Hematopoietic multipotent progenitor cell treated with erythropoietin and hydrocortisone succinate and interleukin-3 and kit ligand, for 15 days (in vitro differentiated cells): ENCODE results near the gene DHX30.
"Not testable (repeated sequence)": the region's sequence is repeated elsewhere in the genome, so short reads cannot be mapped to it uniquely, and the experiment has no call there.

Experiments
- DNase-seq: peaks from one replicate; pipeline ENCODE4 v3.0.0-alpha.2; 2015; ENCODE audit warnings: low spot score

DHX30 gene

GRCh38 chr3:47802734-47803479 lies at the start of gene DHX30:
Gene DHX30, plus strand, starts transcription at chr3:47803138. Its CDS starts 7,546 bp downstream, at chr3:47810684.
- DNase-seq: peak; percentile 79

GRCh38 chr3:47758261-47759025 lies 44.5 kb upstream of the DHX30 start:
- no peak for DNase-seq

- not testable (repeated sequence) for DNase-seq
These were observed 42.7 kb upstream of the DHX30 start for GRCh38 chr3:47760207-47760606.

GRCh38 chr3:47761046-47761445 lies 41.9 kb upstream of the DHX30 start:
- no peak for DNase-seq

- no peak for DNase-seq
These were observed 40.7 kb upstream of the DHX30 start for GRCh38 chr3:47762233-47762632.

- DNase-seq: no peak
These were observed 36.8 kb upstream of the DHX30 start for GRCh38 chr3:47766186-47766585.

- DNase-seq: no peak
These were observed 30.9 kb upstream of the DHX30 start for GRCh38 chr3:47772047-47772446.

- no peak for DNase-seq
These were observed 30.1 kb upstream of the DHX30 start for GRCh38 chr3:47772788-47773187.

GRCh38 chr3:47778746-47779145 lies 24.2 kb upstream of the DHX30 start:
- no peak for DNase-seq

- peak; percentile 42 for DNase-seq
These were observed 21.9 kb upstream of the DHX30 start for GRCh38 chr3:47780741-47781684.

- DNase-seq: peak; percentile 97
These were observed 21.1 kb upstream of the DHX30 start, which contains the start of gene SMARCC1 for GRCh38 chr3:47781685-47782445. Gene SMARCC1, minus strand, starts transcription at chr3:47781893. Its CDS starts 96 bp downstream, at chr3:47781797.

- no peak for DNase-seq
These were observed 20.3 kb upstream of the DHX30 start for GRCh38 chr3:47782446-47783308.

GRCh38 chr3:47783673-47784072 lies 19.3 kb upstream of the DHX30 start:
- DNase-seq: no peak

- DNase-seq: no peak
These were observed 11.6 kb upstream of the DHX30 start for GRCh38 chr3:47791193-47791855.

- DNase-seq: no peak
These were observed 10.2 kb upstream of the DHX30 start for GRCh38 chr3:47792699-47793098.

GRCh38 chr3:47794544-47794943 lies 8.4 kb upstream of the DHX30 start:
- DNase-seq: no peak

- no peak for DNase-seq
These were observed 3.2 kb upstream of the DHX30 start for GRCh38 chr3:47799733-47800132.

GRCh38 chr3:47803480-47804025 lies 615 bp downstream of the DHX30 start:
- DNase-seq: no peak

GRCh38 chr3:47804577-47804976 lies 1.6 kb downstream of the DHX30 start:
- no peak for DNase-seq
